HG02973 (cell line): ENCODE measurements around the gene AKR1C8.

Experiments used
- ATAC-seq: cut with Tn5 transposase; IDR thresholded peaks from one replicate; pipeline ENCODE4 v1.9.1; 2021; ENCODE audit warnings: moderate library complexity; ENCODE audit not compliant: unreplicated experiment

Gene AKR1C8

GRCh38 chr10:5108658-5109416 lies 76.1 kb downstream of the AKR1C8 start:
- ATAC-seq: no peak

GRCh38 chr10:5107860-5108526 lies 77.0 kb downstream of the AKR1C8 start:
- no peak for ATAC-seq

DNA sequence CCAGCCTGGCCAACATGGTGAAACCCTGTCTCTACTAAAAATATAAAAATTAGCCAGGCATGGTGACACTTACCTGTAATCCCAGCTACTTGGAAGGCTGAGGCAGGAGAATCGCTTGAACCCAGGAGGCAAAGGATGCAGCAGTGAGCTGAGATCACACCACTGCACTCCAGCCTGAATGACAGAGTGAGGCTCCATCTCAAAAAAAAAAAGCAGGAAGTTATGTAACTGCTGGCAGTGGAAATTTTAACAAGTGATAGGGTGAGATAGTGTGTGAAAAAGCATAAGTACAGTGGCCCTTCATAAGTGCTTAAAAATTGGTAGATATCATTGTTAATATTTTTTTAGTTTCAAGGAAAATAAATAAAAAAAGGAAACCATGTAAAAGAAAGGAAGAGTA lies 78.4 kb downstream of the AKR1C8 start:
- no peak for ATAC-seq

- ATAC-seq: no peak
These were observed 79.3 kb downstream of the AKR1C8 start for GRCh38 chr10:5105626-5106025.
